HG03159 (cell line): ENCODE data around the gene SCAPER.
"Not testable (repeated sequence)": the region's sequence is repeated elsewhere in the genome, so short reads cannot be mapped to it uniquely, and the experiment has no call there.

ENCODE experiments used
- ATAC-seq: cut with Tn5 transposase; IDR thresholded peaks from one replicate; pipeline ENCODE4 v1.9.1; 2021; ENCODE audit warnings: mild to moderate bottlenecking, moderate library complexity; ENCODE audit not compliant: unreplicated experiment

Gene SCAPER

DNA sequence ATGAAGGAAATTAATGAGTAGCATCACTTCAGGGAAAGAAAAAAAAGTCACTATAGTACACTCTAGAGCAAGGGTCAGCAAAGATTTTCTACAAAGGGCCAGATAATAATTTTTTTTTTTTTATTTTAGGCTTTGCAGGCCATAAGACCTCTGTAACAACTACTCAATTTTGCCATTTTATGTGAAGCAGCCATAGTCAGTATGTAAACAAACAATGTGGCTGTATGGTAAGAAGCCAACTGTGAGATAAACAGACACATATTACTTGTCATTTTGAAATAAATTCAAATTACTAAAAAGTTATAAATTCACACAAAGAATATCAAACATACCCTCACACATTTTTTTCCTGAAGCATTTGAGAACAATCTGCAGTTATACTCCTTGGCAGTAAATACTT, 40.6 kb downstream of the SCAPER start:
- ATAC-seq = no peak

GRCh38 chr15:76863693-76864092, 41.4 kb downstream of the SCAPER start:
- ATAC-seq = no peak

DNA sequence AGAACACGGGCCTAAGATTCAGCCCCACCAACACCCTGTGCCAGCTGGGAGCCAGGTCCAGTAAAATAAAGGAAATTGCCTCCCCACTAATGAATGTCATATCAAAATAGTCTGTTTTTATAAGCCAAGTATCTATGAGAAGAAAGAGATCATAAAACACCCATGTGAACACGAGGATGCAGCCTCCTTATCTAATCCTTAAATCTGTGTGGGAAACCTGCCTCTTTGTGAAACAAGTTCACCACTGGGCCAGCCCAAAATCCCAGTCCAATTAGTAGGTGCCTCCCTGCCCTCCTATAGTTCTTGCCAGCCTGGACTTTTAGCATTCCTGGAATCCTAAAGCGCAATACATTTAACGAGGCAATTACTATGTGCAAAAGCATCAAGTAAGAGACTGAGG, 42.0 kb downstream of the SCAPER start:
- no peak for ATAC-seq

- ATAC-seq = no peak
Measured at GRCh38 chr15:76861815-76862397, 43.2 kb downstream of the SCAPER start.

- no peak for ATAC-seq
Measured at GRCh38 chr15:76860201-76860600, 44.9 kb downstream of the SCAPER start.

DNA sequence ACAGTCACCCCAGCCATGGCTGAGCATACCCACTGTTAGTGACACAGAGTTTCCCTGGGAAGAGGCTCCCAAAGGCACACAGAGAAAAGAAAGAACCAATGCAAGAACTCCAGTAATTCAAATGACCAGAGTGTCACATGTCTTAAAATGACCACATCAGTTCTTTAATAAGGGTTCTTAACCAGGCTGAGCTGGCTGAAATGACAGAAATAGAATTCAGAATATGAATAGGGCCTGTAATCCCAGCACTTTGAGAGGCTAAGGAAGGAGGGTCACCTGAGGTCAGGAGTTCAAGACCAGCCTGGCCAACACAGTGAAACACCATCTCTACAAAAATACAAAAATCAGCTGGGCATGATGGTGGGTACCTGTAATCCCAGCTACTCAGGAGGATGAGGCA, 54.8 kb downstream of the SCAPER start:
- not testable (repeated sequence) for ATAC-seq

- ATAC-seq = no peak
Measured at GRCh38 chr15:76846782-76847181, 58.4 kb downstream of the SCAPER start.

DNA sequence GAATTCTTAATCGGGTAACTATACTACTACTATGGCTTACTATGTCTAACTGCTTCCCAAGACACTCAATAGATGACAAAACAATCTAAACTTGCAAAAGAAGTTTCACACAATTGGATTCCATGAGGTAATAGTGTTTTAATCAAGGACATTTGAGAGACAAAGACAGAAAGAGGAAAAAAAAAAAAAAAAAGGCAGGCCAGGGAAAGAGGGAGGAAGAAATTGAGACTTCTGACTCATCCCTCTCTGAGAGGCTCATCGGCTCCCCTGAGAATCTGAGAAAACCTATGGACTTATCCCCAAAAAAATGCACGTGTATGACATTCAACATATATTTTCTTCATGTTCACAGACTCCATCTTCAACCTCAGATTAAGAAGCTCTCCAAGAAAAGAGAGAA, 61.0 kb downstream of the SCAPER start:
- no peak for ATAC-seq

- ATAC-seq = no peak
Measured at GRCh38 chr15:76843269-76843668, 61.9 kb downstream of the SCAPER start.

- ATAC-seq = no peak
Measured at GRCh38 chr15:76840830-76841460, 64.2 kb downstream of the SCAPER start.

- ATAC-seq = no peak
Measured at GRCh38 chr15:76839173-76839572, 66.0 kb downstream of the SCAPER start.

GRCh38 chr15:76837474-76837873, 67.7 kb downstream of the SCAPER start:
- no peak for ATAC-seq

DNA sequence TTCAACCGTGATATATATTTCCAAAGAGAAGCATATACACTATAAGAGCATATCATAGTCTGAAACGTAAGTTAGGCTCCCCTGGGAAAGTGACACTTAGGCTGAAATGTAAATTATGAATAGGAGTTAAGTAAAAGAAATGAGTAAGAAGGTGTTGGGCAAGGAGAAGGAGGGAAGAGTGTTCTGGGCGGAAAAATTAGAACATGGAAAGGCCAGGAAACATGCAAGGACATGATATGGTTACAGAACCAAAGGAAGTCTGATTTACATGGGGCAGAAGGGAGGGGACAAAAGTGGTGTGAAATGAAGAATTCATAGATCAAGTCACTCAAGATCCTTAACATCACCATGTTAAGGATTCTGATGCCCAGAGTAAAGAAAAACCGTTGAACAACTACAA, 75.2 kb downstream of the SCAPER start:
- no peak for ATAC-seq

- ATAC-seq = no peak
Measured at GRCh38 chr15:76823890-76824289, 81.2 kb downstream of the SCAPER start.

GRCh38 chr15:76823303-76823702, 81.8 kb downstream of the SCAPER start:
- ATAC-seq = no peak

DNA sequence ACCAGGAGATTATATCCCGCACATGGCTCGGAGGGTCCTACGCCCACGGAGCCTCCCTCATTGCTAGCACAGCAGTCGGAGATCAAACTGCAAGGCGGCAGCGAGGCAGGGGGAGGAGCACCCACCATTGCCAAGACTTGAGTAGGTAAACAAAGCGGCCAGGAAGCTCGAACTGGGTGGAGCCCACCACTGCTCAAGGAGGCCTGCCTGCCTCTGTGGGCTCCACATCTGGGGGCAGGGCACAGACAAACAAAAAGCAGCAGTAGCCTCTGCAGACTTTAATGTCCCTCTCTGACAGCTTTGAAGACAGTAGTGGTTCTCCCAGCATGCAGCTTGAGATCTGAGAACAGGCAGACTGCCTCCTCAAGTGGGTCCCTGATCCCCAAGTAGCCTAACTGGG, 86.2 kb downstream of the SCAPER start:
- not testable (repeated sequence) for ATAC-seq

DNA sequence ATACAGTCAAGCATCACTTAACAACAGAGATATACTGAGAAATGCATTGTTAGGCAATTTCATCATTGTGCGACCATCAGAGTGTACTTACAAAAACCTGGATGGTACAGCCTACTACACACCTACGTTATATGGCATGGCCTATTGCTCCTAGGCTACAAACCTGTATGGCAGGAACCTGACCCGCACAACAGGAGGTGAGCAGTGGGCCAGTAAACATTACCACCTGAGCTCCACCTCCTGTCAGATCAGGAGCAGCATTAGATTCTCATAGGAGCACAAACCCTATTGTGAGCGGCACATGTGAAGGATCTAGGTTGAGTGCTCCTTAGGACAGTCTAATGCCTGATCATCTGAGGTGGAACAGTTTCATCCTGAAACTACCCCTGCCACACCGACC, 89.7 kb downstream of the SCAPER start:
- ATAC-seq = no peak

GRCh38 chr15:76812381-76812780, 92.8 kb downstream of the SCAPER start:
- no peak for ATAC-seq

DNA sequence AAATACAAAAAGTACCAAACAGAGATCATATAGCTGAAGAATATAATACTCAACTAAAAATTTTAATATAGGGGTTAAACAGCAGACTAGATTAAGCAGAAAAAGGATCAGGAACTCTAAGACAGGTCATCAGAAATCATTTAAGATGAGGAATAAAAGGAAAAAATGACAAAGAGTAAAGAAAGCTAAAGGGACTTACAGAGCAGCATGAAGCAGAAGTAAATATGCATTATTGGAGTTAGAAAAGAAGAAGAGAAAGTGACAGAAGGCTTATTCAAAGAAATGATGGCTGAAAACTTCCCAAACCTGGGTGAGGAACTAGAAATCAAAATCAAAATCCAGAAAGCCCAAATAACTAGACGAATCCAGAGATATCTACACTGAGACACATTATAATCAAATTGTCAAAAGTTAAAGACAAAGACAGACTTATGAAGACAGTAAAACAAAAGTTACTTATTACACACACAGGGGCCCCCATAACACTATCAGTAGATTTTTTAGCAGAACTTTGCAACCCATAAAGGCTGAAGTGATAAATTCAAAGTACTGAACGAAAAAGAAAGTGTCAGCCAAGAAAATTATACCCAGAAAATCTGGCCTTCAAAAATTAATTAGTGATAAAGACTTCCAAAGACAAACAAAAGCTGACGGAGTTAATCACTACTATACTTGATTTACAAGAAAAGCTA, 95.6 kb downstream of the SCAPER start:
- no peak for ATAC-seq

- no peak for ATAC-seq
Measured at GRCh38 chr15:76803049-76803571, 102.0 kb downstream of the SCAPER start.

DNA sequence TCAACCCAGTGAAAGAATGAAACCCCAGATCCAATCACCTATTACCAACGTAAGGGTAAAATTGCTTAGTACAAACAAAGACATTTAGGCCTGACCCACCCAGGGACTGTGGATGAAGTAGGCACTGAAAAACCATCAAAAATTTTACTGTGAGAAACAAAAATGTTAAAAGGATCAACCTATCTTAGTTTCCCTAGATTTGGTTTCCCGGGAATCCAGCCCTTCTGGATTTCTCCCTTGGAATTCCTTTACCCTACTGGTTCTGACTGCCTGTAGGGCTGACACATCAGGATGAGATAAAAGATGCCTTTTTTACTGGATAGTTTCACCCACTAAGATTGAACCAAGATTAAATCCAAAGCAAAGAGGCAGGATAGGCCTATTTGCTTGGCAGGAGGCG, 102.7 kb downstream of the SCAPER start:
- no peak for ATAC-seq

DNA sequence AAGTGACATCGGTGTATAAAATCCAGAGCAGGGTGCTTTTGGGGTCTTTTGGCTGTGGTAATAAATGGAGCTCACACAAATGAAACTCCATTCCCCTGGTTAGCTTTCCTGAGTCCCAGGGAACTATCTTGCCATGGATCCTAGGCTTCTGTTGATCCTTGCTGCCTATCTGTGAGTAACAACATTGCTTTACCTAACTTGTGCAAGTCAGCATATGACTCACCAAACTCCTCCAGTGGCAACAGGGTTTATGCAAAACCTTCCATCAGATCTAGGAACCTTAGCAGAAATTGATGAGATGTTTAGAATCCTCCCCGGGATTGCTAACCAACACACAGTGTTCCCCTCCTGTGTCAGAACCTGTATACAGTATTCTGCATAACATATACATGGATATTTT, 105.4 kb downstream of the SCAPER start:
- no peak for ATAC-seq
